HG03108 (cell line): ENCODE data around the gene INPP4A.
"Not testable (repeated sequence)": the region's sequence is repeated elsewhere in the genome, so short reads cannot be mapped to it uniquely, and the experiment has no call there.

Experiments used
- ATAC-seq: cut with Tn5 transposase; IDR thresholded peaks from one replicate; pipeline ENCODE4 v1.9.1; 2021; ENCODE audit warnings: moderate library complexity; ENCODE audit not compliant: unreplicated experiment

INPP4A gene

GRCh38 chr2:98435670-98436069 lies 9.0 kb upstream of the INPP4A start:
- ATAC-seq: not testable (repeated sequence)

- ATAC-seq: no peak
These were observed 7.9 kb upstream of the INPP4A start for GRCh38 chr2:98436734-98437133.

- ATAC-seq: no peak
These were observed 6.2 kb upstream of the INPP4A start for GRCh38 chr2:98438190-98439133.

GRCh38 chr2:98441706-98442450 lies 2.8 kb upstream of the INPP4A start:
- ATAC-seq: no peak

GRCh38 chr2:98442488-98442887 lies 2.2 kb upstream of the INPP4A start:
- no peak for ATAC-seq

GRCh38 chr2:98445177-98445682 lies 572 bp downstream of the INPP4A start:
- ATAC-seq: peak; percentile 26

- no peak for ATAC-seq
These were observed 1.3 kb downstream of the INPP4A start for GRCh38 chr2:98445683-98446581.

GRCh38 chr2:98446850-98447249 lies 2.2 kb downstream of the INPP4A start:
- no peak for ATAC-seq

- ATAC-seq: no peak
These were observed 3.9 kb downstream of the INPP4A start for GRCh38 chr2:98448441-98449145.

- ATAC-seq: no peak
These were observed 7.9 kb downstream of the INPP4A start for GRCh38 chr2:98452396-98453027.

GRCh38 chr2:98453083-98453482 lies 8.4 kb downstream of the INPP4A start:
- ATAC-seq: no peak

- no peak for ATAC-seq
These were observed 8.9 kb downstream of the INPP4A start for GRCh38 chr2:98453531-98453930.

- no peak for ATAC-seq
These were observed 9.4 kb downstream of the INPP4A start for GRCh38 chr2:98454073-98454472.

- peak; percentile 36 for ATAC-seq
These were observed 10.0 kb downstream of the INPP4A start for GRCh38 chr2:98454500-98455235.

- ATAC-seq: peak; percentile 38
These were observed 10.9 kb downstream of the INPP4A start for GRCh38 chr2:98455494-98455976.

- no peak for ATAC-seq
These were observed 12.5 kb downstream of the INPP4A start for GRCh38 chr2:98457045-98457696.

GRCh38 chr2:98458207-98458606 lies 13.5 kb downstream of the INPP4A start:
- ATAC-seq: no peak

- ATAC-seq: no peak
These were observed 14.2 kb downstream of the INPP4A start for GRCh38 chr2:98458667-98459380.
